ENCODE measurements around the gene NUDT1.

The NUDT1 gene

GRCh38 chr7:2197436-2198155, 44.4 kb upstream of the NUDT1 start:
- TF ChIP-seq CTCF (conservative IDR thresholded peaks at IDR 0.05; ENCODE audit: low read length) = no peak
- DNase-seq (ENCODE audit: low read depth) = no peak
- H3K4me3 ChIP-seq (ENCODE audit: low read length) = no peak overlapping the region

GRCh38 chr7:2198206-2198605, 43.8 kb upstream of the NUDT1 start:
- no peak overlapping the region for H3K4me3 ChIP-seq (ENCODE audit: low read length)
- DNase-seq (ENCODE audit: low read depth) = no peak
- TF ChIP-seq CTCF (conservative IDR thresholded peaks at IDR 0.05; ENCODE audit: low read length) = no peak

GRCh38 chr7:2198760-2199159, 43.3 kb upstream of the NUDT1 start:
- no peak for DNase-seq (ENCODE audit: low read depth)
- no peak for TF ChIP-seq CTCF (conservative IDR thresholded peaks at IDR 0.05; ENCODE audit: low read length)
- no peak overlapping the region for H3K4me3 ChIP-seq (ENCODE audit: low read length)

DNA sequence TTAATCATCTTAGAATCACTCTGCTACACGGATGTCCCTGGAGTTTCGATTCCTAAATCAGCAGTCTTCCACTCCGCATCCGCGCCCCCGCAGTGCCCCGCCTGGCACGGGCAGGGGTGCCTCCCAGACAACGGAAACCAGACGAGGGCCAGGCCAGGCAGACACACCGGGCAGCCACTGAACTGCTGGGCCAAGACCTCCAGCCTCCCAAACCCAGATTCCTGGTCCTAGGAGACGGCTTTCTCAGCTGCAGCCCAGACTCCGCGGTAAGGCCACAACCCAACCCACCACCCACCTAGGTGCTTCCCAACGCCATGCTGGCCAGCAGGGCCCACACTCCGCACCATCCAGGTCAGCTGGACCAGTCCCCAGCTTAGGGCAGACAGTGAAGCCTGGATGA, 42.5 kb upstream of the NUDT1 start:
- no peak for DNase-seq (ENCODE audit: low read depth)
- H3K4me3 ChIP-seq (ENCODE audit: low read length) = no peak overlapping the region
- no peak for TF ChIP-seq CTCF (conservative IDR thresholded peaks at IDR 0.05; ENCODE audit: low read length)

DNA sequence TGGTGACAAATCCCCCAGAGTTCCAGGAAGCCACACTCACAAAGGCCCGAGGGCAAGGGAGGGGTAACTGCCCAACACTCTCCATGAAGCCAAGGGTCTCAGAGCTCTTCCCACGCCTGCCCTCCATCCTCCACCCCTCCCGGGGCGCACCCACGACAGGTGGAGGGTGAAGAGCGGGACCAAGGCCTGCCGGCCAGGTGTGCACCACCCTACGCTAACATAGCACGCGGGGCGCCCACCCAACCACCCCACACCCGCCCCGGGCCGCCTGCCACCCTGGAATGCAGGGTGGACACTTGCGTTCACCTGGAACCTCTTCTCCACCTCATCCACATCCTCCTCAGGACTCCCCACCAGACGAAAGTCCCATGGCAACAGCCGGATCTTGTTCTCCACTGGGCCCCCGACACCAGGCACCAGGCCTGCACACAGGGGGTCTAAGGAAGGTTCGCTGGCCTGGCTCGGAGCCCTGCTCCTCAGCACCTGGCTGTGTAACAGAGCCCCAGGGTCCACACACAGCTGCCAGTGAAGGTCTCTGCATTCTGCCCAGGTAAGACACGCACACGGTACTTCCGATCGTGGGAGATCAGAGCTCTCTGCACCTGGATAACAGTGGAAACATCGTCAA, 42.0 kb upstream of the NUDT1 start:
- DNase-seq (ENCODE audit: low read depth) = no peak
- H3K4me3 ChIP-seq (ENCODE audit: low read length) = no peak overlapping the region
- no peak for TF ChIP-seq CTCF (conservative IDR thresholded peaks at IDR 0.05; ENCODE audit: low read length)

DNA sequence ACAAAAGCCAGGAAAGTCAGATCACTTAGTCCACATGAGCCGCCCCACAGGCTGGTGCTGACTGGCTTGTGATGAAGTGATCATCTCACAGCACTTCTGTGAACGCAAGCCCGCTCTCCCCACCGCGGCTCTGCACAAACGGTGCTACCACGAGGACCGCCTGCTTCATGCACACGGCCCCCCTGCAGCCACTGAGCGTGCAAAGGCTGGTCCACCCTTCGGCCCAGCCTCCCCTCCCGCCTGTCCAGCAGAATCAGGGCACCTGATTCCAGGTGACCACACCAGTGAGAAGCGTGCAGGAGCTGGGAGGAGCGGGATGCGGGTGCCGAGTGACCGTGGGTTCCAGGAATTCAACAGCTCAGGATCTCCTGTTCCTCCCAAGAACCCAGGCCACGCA, 41.4 kb upstream of the NUDT1 start:
- no peak overlapping the region for H3K4me3 ChIP-seq (ENCODE audit: low read length)
- no peak for TF ChIP-seq CTCF (conservative IDR thresholded peaks at IDR 0.05; ENCODE audit: low read length)
- DNase-seq (ENCODE audit: low read depth) = no peak

DNA sequence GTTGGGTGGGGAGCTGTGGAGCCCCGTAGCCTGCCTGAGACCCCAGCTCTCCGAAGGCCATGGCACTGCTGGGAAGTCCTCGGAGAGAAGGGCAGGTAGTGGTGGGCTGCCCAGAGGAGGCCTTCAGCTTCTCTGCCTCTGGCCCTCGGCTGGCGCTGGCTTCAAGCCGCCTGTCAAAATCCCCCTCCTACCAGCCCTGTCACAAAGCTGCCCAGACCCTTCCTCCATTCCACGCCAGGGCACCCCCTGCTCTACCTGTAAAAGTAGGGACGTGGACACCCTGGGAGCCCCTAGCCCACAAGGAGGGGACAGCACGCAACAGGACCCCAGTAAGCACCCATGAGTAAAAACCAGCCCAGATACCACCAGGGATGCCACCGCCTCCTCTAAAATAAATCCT, 40.9 kb upstream of the NUDT1 start:
- DNase-seq (ENCODE audit: low read depth) = no peak
- no peak overlapping the region for H3K4me3 ChIP-seq (ENCODE audit: low read length)
- no peak for TF ChIP-seq CTCF (conservative IDR thresholded peaks at IDR 0.05; ENCODE audit: low read length)
